ENCODE measurements around the gene RYR2.
"Not testable (repeated sequence)": the region's sequence is repeated elsewhere in the genome, so short reads cannot be mapped to it uniquely, and the experiment has no call there.

The RYR2 gene

GRCh38 chr1:237261198-237261597 lies 219.2 kb downstream of the RYR2 start:
- no peak for ATAC-seq
- no peak for DNase-seq

DNA sequence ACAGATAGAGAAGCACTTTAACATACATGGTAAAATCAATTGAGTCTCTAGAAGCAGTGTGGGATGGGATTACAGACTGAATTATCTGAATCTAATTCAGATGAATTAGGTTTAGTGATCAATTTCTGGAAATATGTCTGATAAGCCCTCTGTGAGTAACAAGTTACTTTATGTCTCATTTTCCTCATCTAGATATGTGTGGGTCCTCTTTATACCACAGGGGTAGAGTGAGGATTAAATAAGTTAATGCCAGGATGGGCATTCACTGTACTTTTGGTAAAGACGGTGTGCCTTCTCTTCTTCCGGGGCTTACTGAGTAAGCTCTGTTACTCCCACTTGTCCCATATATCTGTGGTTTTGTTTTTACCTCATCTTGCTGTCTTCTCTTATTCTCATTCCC lies 225.8 kb downstream of the RYR2 start:
- ATAC-seq: peak; percentile 6
- no peak for DNase-seq

DNA sequence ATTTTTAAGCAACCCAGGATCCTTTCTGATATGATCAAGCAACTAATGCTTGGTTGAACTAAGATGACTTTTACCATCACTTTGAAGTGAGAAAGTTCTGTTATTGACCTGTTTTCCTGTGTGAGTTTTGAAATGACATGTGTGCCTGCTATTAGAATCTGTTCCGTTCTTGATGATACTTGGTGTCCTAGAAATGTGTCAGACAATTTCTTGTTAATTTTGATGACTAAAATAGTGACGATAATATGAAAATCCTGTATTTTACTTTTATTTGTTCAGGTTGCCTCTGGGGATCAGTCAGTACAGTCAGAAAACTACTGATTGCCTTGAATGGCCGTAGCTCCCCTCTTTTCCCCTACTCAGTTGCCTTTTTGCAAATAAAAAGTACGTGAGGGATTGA lies 228.0 kb downstream of the RYR2 start:
- DNase-seq: no peak
- ATAC-seq: peak; percentile 40

GRCh38 chr1:237270353-237270752 lies 228.4 kb downstream of the RYR2 start:
- no peak for ATAC-seq
- DNase-seq: no peak

DNA sequence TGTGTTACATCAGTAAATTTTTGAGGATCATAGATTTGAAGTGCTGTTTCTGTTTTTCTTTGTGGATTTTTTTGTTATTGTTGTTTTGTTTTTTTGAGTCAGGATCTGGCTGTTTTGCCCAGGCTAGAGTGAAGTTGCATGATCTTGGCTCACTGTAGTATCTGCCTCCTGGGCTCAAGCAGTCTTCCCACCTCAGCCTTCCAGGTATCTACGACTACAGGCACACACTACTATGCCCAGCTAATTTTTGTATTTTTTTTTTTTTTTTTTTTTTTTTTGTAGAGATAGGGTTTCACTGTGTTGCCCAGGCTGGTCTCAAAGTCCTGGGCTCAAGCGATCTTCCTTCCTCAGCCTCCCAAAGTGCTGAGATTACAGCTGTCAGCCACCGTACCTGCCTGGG lies 236.0 kb downstream of the RYR2 start:
- ATAC-seq, DNase-seq: not testable (repeated sequence)

GRCh38 chr1:237279629-237280028 lies 237.6 kb downstream of the RYR2 start:
- DNase-seq (no peak), ATAC-seq (no peak)

GRCh38 chr1:237281481-237281880 lies 239.5 kb downstream of the RYR2 start:
- ATAC-seq (no peak), DNase-seq (no peak)

DNA sequence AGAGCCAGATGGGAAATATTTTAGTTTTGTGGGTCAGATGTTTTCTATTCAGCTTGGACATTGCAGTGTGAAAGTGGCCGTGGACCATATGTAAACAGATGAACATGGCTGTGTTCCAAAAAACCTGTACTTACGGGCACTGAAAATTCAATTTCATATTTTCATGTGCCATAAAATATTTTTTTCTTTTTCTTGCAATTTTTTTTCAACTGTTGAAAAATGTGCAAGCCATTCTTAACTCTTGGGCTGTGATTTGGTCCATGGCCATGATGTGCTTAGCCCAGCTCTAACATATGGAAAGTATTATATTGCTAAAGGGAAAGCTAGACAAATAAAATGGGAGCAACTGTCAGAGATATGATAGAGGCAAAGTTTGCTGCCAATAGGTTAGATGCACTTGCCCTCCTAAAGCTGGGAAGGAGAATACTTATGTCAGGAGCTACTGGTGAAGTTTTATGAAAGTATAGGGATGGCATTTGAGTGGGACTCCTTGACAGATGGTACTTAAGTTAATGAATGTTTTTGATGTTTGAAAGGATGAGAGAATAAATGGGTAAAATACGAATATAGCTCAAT lies 240.3 kb downstream of the RYR2 start:
- no peak for DNase-seq
- no peak for ATAC-seq

DNA sequence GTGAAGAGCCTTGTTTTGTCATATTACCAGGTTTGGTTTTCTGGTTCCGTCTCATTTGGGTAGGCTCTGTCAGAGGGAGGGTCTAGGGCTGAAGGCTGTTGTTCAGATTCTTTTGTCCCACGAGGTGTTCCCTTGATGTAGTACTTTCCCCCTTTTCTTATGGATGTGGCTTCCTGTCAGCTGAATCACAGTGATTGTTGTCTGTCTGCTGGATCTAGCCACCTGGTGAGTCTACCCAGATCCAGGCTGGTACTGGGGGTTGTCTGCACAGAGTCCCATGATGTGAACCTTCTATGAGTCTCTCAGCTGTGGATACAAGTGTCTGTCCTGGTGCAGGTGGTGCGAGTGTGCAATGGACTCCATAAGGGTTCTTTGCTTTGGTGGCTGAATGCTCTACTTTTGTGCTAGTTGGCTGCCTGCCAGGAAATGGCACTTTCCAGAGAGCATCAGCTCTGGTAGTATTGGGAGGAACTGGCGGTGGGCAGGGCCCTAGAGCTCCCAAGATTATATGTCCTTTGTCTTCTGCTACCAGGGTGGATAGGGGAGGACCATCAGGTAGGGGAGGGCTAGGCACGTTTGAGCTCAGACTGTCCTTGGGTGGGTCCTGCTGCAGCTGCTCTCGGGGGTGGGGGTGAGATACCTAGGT lies 246.0 kb downstream of the RYR2 start:
- no peak for ATAC-seq
- no peak for DNase-seq

GRCh38 chr1:237293804-237294203 lies 251.8 kb downstream of the RYR2 start:
- DNase-seq: no peak
- no peak for ATAC-seq

GRCh38 chr1:237296861-237297260 lies 254.9 kb downstream of the RYR2 start:
- DNase-seq (no peak), ATAC-seq (no peak)

DNA sequence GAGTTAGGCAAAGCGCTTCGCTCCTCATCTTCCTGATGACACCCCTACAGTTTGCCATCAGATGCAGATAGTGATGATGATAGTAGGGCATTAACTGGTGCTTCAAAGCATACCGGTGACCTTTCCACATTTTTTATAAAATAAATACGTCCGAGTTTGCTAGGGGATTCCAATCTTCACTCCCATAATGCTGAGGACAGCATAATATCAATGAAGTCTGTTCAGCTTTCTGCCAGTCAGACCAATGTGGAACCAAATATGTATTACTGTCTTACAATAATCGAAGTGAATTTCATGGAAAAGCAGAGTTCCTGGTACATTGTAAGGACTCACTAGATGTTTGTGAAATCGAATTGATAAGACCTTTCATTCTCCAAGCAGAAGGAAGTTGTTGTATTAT lies 258.7 kb downstream of the RYR2 start:
- ATAC-seq: no peak
- no peak for DNase-seq

GRCh38 chr1:237303929-237304328 lies 261.9 kb downstream of the RYR2 start:
- no peak for ATAC-seq
- no peak for DNase-seq

DNA sequence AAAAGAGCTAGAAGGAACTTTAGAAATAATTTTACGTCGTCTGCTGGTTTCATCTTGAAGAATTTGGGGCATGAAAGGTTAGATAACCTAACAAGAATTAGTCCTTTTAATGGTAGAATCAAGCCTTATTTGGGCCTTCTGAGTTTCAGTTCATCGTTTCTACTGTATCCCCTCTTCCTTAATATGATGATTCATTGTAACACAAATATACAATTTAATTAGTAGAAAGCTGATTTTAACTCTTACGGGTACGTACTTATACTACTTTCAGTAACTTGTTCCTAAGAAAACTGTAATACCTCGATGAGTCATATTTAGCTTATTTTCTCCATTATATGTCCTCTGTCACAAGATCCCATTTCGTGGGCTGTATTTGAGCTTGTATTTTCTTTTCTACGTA lies 264.7 kb downstream of the RYR2 start:
- DNase-seq: no peak
- ATAC-seq: no peak

GRCh38 chr1:237309595-237310118 lies 267.7 kb downstream of the RYR2 start:
- ATAC-seq (no peak), DNase-seq (no peak)

DNA sequence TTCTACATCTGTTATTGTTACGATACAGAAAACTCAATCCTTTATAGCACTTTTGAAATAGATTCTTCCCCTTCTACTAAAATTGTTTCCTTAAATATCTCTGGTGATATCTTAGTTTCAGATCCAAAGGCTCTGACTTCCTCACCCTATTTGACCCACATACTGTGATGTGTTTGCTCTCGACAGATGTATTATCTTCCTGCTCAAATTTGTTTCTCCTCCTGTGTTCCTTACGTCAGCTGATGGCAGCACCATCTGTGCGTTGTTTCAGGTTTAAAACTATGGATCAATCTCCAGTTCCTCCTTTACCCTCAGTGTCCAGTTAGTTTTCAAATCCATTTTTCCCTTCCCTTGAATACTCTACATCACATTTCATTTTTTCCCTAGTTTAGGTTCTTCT lies 274.4 kb downstream of the RYR2 start:
- ATAC-seq (no peak), DNase-seq (no peak)

GRCh38 chr1:237318748-237319147 lies 276.8 kb downstream of the RYR2 start:
- ATAC-seq (no peak), DNase-seq (no peak)

DNA sequence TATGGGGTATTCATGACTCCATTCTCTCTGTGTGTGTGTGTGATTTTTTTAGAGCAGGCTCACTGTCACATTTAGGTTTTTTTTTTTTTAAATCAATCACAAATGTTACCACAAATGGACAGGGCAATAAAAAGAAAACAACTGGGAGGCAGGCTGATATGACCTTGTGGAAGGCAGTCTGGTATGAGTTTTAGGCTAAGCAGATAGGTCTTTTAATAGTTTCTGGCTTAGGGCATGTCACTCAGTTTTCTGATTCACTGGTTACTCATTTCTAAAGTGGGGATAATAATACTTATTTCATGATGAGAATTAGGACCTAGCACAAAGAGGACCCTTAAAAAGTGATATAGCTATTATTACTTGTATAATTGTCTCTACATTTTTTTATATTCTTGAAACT lies 278.9 kb downstream of the RYR2 start:
- no peak for DNase-seq
- no peak for ATAC-seq

- ATAC-seq (no peak), DNase-seq (no peak)
Observed at GRCh38 chr1:237324226-237324625, 282.2 kb downstream of the RYR2 start.

DNA sequence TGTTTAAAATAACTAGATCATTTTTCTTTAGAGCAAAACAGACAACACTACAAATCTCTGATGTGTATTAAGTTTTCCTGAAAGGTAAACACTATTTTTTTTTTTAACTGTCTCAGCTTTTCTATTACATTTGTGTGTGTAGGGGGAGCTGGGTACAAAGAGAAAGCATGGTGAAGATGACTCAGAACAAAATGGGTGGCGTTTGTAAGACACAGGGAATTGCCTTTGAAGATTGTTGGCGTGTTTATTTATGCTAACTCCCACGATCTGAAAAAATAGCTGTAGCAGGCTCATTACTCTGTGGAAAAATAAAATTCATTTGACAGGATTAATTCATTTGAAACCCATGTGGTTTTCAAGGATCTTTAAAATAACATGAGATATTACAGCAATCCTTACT lies 285.1 kb downstream of the RYR2 start:
- no peak for ATAC-seq
- no peak for DNase-seq

- ATAC-seq (no peak), DNase-seq (no peak)
Observed at GRCh38 chr1:237340892-237341291, 298.9 kb downstream of the RYR2 start.

DNA sequence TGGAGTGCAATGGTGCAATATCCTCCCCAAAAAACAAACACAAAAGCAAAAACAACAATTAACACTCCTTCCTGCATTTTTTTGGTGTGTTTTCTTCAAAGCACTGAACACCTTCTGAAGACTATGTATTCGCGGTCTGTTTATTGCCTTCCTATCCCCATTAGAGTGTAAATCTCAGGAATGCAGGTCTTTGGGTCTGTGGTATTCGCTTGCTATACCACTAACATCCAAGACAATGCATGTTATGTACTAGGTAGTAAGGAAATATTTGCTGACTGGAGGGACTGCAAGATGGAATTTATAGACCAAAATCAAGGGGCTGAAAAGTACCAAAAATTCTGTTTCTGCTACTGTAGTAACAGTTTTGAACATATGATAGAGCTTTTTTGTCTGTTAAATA lies 299.4 kb downstream of the RYR2 start:
- no peak for ATAC-seq
- no peak for DNase-seq

GRCh38 chr1:237342730-237343129 lies 300.7 kb downstream of the RYR2 start:
- ATAC-seq (no peak), DNase-seq (no peak)

DNA sequence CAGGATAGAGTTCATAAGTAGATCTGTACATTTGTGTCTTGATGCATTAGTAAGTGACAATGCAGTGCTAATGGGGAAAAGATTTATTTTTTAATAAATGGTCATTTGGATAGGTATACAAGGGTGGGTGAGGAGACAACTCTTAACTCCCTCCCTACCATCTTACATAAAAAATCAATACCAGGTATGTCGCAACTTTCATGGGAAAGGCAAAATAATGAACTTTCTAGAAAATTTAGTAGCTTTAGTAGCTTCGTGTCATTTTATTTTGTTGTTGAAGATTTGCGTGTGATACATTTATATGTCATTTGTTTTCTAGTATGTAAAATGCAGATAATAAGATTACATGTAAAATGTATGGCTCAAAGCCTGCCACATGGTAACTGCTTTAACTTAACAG lies 310.8 kb downstream of the RYR2 start:
- ATAC-seq: no peak

More for the DNA sequence above, 310.8 kb downstream of the RYR2 start:
- no peak for DNase-seq
